Gastroesophageal sphincter (tissue), 3 donors: ENCODE measurements around the gene FRRS1L.

Experiments
- CTCF ChIP-seq, 4 experiments: fragments of 200-600 bp in 2 of 4; fragments of 450-650 bp in 2 of 4; sonication (generic) in 1 of 4; IDR thresholded peaks; one replicate each; pipeline ENCODE4 v1.5.1; 2017 to 2019; ENCODE audit warnings: antibody characterized with exemption in 4 of 4, mild to moderate bottlenecking in 2 of 4, moderate library complexity in 2 of 4
- POLR2AphosphoS5 ChIP-seq: sonication (generic); formaldehyde crosslinking; IDR thresholded peaks from one replicate; pipeline ENCODE4 v1.6.1; 2017; ENCODE audit warnings: antibody characterized with exemption

GRCh38 chr9:109161471-109161870 lies 5.6 kb downstream of the FRRS1L start:
- no peak for TF ChIP-seq POLR2AphosphoS5
- no peak for TF ChIP-seq CTCF (IDR thresholded peaks at IDR 0.05)
